ENCODE data around the gene EEF1AKMT2. TPM values are rescaled to one million over a fixed set of nuclear protein-coding genes. Genes with fewer than 3 reads are reported as not detected.
A peak's percentile ranks its signal among the peaks of the same experiment; 100 is the strongest.

The EEF1AKMT2 gene
- total and polyA plus RNA-seq, 9 of the 15 experiments (the other 6 are each of a cell fraction or from before 2014, with no cell fraction given): 9.3 to 34.3 (median 23.7) TPM

DNA sequence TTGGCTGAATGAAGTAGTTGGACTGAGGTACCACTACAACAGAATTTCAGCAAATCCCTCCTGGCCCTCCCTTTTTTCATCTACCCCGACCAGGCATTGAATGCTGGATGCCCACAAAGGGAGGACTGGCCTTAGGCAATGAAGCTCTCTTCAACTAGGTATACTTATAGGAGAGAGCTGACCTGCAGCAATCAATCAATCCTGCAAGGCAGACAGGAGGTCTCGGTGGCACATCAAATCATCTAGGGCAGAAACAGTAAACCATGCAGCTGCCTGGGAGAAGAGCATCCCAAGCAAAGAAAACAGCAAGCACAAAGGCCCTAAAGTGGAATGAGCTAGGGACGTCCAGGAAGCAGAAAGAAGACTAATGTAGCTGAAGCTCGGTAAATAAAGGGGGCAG, 7.5 kb upstream of the EEF1AKMT2 start:
- no peak overlapping the region for H3K9ac ChIP-seq (ENCODE audit: insufficient read depth in 1 of 2, low read depth in 2 of 2, low read length in 2 of 2)
- no peaks in the 10 kb centered on the region for H3K27me3 ChIP-seq (ENCODE audit: control insufficient read depth in 2 of 2, insufficient read depth in 2 of 2, low read length in 2 of 2)
- no peak overlapping the region for H3K27ac ChIP-seq (ENCODE audit: extremely low read depth, low read depth, low read length)
- intact Hi-C loops (cut with micrococcal nuclease): loop anchor here (10.0 kb wide), 1 partner anchor 246 kb away; no protein-coding TSS in a partner anchor
- no peaks in the 10 kb centered on the region for H3K9me3 ChIP-seq (replicated peaks; ENCODE audit: control insufficient read depth, insufficient read depth, low read depth, low read length)
- no peaks in the 10 kb centered on the region for H4K20me1 ChIP-seq (replicated peaks; ENCODE audit: control insufficient read depth, insufficient read depth, low read length)
- FAIRE-seq: no peak
- in situ Hi-C loops (cut with MboI): no loop called here
- 0 out of 2 replicates have a peak overlapping the region, but pooled peaks have one; percentile 50 for H3K4me2 ChIP-seq (ENCODE audit: insufficient read depth, low read length)
- no peak for DNase-seq (ENCODE audit: extremely low read depth in 1 of 4, low spot score in 3 of 4)
- TF ChIP-seq POLR2B (IDR thresholded peaks at IDR 0.05; ENCODE audit: low read depth, partially characterized antibody) (no peak), NFYB (IDR thresholded peaks at IDR 0.05; ENCODE audit: extremely low read depth, insufficient read length) (no peak), SRSF7 (optimal IDR thresholded peaks at IDR 0.05; ENCODE audit: low read depth, low read length) (no peak), ATF7 (IDR thresholded peaks at IDR 0.05) (no peak), MAFG (tag; conservative IDR thresholded peaks at IDR 0.05) (no peak)
- TF ChIP-seq, protein P1, sequence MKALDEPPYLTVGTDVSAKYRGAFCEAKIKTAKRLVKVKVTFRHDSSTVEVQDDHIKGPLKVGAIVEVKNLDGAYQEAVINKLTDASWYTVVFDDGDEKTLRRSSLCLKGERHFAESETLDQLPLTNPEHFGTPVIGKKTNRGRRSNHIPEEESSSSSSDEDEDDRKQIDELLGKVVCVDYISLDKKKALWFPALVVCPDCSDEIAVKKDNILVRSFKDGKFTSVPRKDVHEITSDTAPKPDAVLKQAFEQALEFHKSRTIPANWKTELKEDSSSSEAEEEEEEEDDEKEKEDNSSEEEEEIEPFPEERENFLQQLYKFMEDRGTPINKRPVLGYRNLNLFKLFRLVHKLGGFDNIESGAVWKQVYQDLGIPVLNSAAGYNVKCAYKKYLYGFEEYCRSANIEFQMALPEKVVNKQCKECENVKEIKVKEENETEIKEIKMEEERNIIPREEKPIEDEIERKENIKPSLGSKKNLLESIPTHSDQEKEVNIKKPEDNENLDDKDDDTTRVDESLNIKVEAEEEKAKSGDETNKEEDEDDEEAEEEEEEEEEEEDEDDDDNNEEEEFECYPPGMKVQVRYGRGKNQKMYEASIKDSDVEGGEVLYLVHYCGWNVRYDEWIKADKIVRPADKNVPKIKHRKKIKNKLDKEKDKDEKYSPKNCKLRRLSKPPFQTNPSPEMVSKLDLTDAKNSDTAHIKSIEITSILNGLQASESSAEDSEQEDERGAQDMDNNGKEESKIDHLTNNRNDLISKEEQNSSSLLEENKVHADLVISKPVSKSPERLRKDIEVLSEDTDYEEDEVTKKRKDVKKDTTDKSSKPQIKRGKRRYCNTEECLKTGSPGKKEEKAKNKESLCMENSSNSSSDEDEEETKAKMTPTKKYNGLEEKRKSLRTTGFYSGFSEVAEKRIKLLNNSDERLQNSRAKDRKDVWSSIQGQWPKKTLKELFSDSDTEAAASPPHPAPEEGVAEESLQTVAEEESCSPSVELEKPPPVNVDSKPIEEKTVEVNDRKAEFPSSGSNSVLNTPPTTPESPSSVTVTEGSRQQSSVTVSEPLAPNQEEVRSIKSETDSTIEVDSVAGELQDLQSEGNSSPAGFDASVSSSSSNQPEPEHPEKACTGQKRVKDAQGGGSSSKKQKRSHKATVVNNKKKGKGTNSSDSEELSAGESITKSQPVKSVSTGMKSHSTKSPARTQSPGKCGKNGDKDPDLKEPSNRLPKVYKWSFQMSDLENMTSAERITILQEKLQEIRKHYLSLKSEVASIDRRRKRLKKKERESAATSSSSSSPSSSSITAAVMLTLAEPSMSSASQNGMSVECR (CRISPR knock-in tag; IDR thresholded peaks at IDR 0.05): no peak
- no TSS peak for BruUV-seq (replicated peaks)
- WGBS (ENCODE audit: insufficient coverage, low coverage, missing lambda C conversion rate): 22% methylated on average over 4 of the region's 4 CpGs
- no peaks in the 10 kb centered on the region for H3K36me3 ChIP-seq (ENCODE audit: control insufficient read depth, insufficient read depth, low read length)
- ATAC-seq: no peak
- H3K4me3 ChIP-seq: no peak overlapping the region
- H2AFZ ChIP-seq (ENCODE audit: low read depth, low read length): peak overlapping the region; percentile 51; the same call in 1 of the 2 replicates
- POLR2A ChIA-PET: interaction anchor here (0.5 to 0.6 kb wide), 3 partner anchors 58 to 928 kb away, joined by 3 to 4 read pairs (median 3); no protein-coding TSS in a partner anchor
- no peaks in the 10 kb centered on the region for H3K9me1 ChIP-seq (ENCODE audit: control insufficient read depth, insufficient read depth, low read length)
- peaks cover 11 to 12% of the 10 kb centered on the region in 2 experiments; a peak in 4 of 5 replicates for H3K4me1 ChIP-seq (replicated peaks in 1 of 2; ENCODE audit: control insufficient read depth in 2 of 2, insufficient read depth in 2 of 2, low read length in 2 of 2)
- H3K79me2 ChIP-seq (ENCODE audit: control insufficient read depth, insufficient read depth, low read length): peaks cover 29% of the 10 kb centered on the region
- CTCF ChIA-PET (ENCODE audit: low intra/inter-chr PET ratio): no interaction called here
